Parathyroid adenoma (tissue), 2 donors: ENCODE measurements around the gene PACRG.

Source experiments
- H2AFZ ChIP-seq: fragments of 300-600 bp; sonication (generic); one replicate; pipeline ENCODE4 v1.7.0; 2017; ENCODE audit warnings: antibody characterized with exemption, mild to moderate bottlenecking
- H3K27ac ChIP-seq: fragments of 300-600 bp; sonication (generic); one replicate; pipeline ENCODE4 v1.7.0; 2017
- H3K27me3 ChIP-seq: fragments of 300-600 bp; sonication (generic); one replicate; pipeline ENCODE4 v1.7.0; 2017; ENCODE audit warnings: low read length; ENCODE audit not compliant: control insufficient read depth, insufficient read depth
- H3K36me3 ChIP-seq: fragments of 300-600 bp; sonication (generic); one replicate; pipeline ENCODE4 v1.7.0; 2017; ENCODE audit warnings: low read length; ENCODE audit not compliant: control insufficient read depth, insufficient read depth
- H3K4me1 ChIP-seq: fragments of 300-600 bp; sonication (generic); one replicate; pipeline ENCODE4 v1.7.0; 2017; ENCODE audit warnings: control low read depth
- H3K4me2 ChIP-seq: fragments of 300-600 bp; sonication (generic); one replicate; pipeline ENCODE4 v1.7.0; 2017; ENCODE audit warnings: low read length
- H3K4me3 ChIP-seq: fragments of 300-600 bp; sonication (generic); one replicate; pipeline ENCODE4 v1.7.0; 2017; ENCODE audit warnings: low read depth, low read length
- H3K79me2 ChIP-seq: fragments of 300-600 bp; sonication (generic); one replicate; pipeline ENCODE4 v1.7.0; 2017; ENCODE audit warnings: control low read depth
- H3K9ac ChIP-seq: fragments of 300-600 bp; sonication (generic); one replicate; pipeline ENCODE4 v1.7.0; 2017; ENCODE audit warnings: mild to moderate bottlenecking
- H3K9me3 ChIP-seq: fragments of 300-600 bp; sonication (generic); one replicate; pipeline ENCODE4 v1.7.0; 2017; ENCODE audit warnings: low read length; ENCODE audit not compliant: control insufficient read depth
- TF ChIP-seq, protein P1 (sequence below): fragments of 300-600 bp; sonication (generic); IDR thresholded peaks from one replicate; pipeline ENCODE4 v1.7.0; 2017; ENCODE audit warnings: antibody characterized with exemption, mild to moderate bottlenecking
- donor health status: primary hyperparathyroidism.

PACRG gene

GRCh38 chr6:163179061-163179460 lies 451.3 kb downstream of the PACRG start:
- Histone ChIP-seq H3K36me3 (no peaks in the 10 kb centered on the region), H3K9ac (no peak overlapping the region), H3K4me2 (no peak overlapping the region), H3K79me2 (no peaks in the 10 kb centered on the region), H3K27me3 (no peaks in the 10 kb centered on the region), H3K9me3 (no peaks in the 10 kb centered on the region), H3K27ac (no peak overlapping the region), H3K4me1 (peaks cover 24% of the 10 kb centered on the region), H2AFZ (no peak overlapping the region), H3K4me3 (no peak overlapping the region)
- TF ChIP-seq, protein P1, sequence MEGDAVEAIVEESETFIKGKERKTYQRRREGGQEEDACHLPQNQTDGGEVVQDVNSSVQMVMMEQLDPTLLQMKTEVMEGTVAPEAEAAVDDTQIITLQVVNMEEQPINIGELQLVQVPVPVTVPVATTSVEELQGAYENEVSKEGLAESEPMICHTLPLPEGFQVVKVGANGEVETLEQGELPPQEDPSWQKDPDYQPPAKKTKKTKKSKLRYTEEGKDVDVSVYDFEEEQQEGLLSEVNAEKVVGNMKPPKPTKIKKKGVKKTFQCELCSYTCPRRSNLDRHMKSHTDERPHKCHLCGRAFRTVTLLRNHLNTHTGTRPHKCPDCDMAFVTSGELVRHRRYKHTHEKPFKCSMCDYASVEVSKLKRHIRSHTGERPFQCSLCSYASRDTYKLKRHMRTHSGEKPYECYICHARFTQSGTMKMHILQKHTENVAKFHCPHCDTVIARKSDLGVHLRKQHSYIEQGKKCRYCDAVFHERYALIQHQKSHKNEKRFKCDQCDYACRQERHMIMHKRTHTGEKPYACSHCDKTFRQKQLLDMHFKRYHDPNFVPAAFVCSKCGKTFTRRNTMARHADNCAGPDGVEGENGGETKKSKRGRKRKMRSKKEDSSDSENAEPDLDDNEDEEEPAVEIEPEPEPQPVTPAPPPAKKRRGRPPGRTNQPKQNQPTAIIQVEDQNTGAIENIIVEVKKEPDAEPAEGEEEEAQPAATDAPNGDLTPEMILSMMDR, result no peak

GRCh38 chr6:163179721-163180120 lies 451.9 kb downstream of the PACRG start:
- H3K9me3 ChIP-seq, result no peaks in the 10 kb centered on the region
- H3K4me2 ChIP-seq, result no peak overlapping the region
- no peaks in the 10 kb centered on the region for H3K27me3 ChIP-seq
- TF ChIP-seq, protein P1, result no peak
- H2AFZ ChIP-seq, result no peak overlapping the region
- H3K4me3 ChIP-seq, result no peak overlapping the region
- no peak overlapping the region for H3K9ac ChIP-seq
- no peak overlapping the region for H3K27ac ChIP-seq
- no peaks in the 10 kb centered on the region for H3K36me3 ChIP-seq
- H3K4me1 ChIP-seq, result peaks cover 24% of the 10 kb centered on the region
- H3K79me2 ChIP-seq, result no peaks in the 10 kb centered on the region

- Histone ChIP-seq H3K27me3 (no peaks in the 10 kb centered on the region), H3K79me2 (no peaks in the 10 kb centered on the region), H3K27ac (no peak overlapping the region), H3K4me3 (no peak overlapping the region), H2AFZ (peak overlapping the region; percentile 14), H3K9ac (no peak overlapping the region), H3K4me1 (peaks cover 15% of the 10 kb centered on the region), H3K36me3 (no peaks in the 10 kb centered on the region), H3K4me2 (no peak overlapping the region), H3K9me3 (no peaks in the 10 kb centered on the region)
- TF ChIP-seq, protein P1, result peak; percentile 79
These were observed 453.2 kb downstream of the PACRG start for GRCh38 chr6:163180874-163181541.

DNA sequence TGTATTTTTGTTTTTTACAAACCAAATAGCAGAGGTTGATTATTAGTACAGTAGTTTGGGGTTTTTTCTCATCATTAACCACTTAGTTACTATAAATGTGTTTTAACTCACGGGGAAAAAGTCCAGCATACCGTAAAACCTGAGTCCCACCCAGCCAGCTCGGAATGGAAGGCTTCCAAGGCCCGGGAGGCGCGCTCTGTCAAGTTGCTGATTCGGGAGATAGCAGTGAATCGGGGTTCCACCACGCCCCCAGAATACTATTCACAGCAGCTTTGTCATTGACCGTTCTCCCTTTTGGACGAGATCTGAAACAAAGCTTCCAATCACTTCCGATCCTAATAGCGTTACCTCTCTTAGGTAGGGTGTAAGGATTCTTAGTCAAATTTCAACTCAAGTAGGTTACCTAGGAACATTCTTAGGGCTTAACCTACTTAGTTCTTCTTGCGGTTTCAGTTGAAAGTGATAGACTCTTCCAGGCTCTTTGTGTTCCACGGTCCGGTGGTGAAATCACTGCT lies 453.9 kb downstream of the PACRG start:
- no peak overlapping the region for H3K27ac ChIP-seq
- no peaks in the 10 kb centered on the region for H3K9me3 ChIP-seq
- H3K4me2 ChIP-seq, result no peak overlapping the region
- H3K36me3 ChIP-seq, result no peaks in the 10 kb centered on the region
- no peaks in the 10 kb centered on the region for H3K79me2 ChIP-seq
- H3K4me1 ChIP-seq, result peaks cover 8% of the 10 kb centered on the region
- TF ChIP-seq, protein P1, result no peak
- no peak overlapping the region for H3K4me3 ChIP-seq
- no peak overlapping the region for H2AFZ ChIP-seq
- no peaks in the 10 kb centered on the region for H3K27me3 ChIP-seq
- no peak overlapping the region for H3K9ac ChIP-seq

- Histone ChIP-seq H3K36me3 (no peaks in the 10 kb centered on the region), H3K4me2 (no peak overlapping the region), H2AFZ (no peak overlapping the region), H3K79me2 (no peaks in the 10 kb centered on the region), H3K9me3 (no peaks in the 10 kb centered on the region), H3K9ac (no peak overlapping the region), H3K27me3 (no peaks in the 10 kb centered on the region), H3K27ac (no peak overlapping the region), H3K4me1 (peaks cover 3% of the 10 kb centered on the region), H3K4me3 (no peak overlapping the region)
- TF ChIP-seq, protein P1, result no peak
These were observed 454.9 kb downstream of the PACRG start for GRCh38 chr6:163182696-163183095.
